Neural cell (in vitro differentiated cells): ENCODE data around the gene KLHL36. TPM values are rescaled to one million over a fixed set of nuclear protein-coding genes. Genes with fewer than 3 reads are reported as not detected.

Source experiments
- H2AFZ ChIP-seq: fragments of 200-600, 300-800 bp; sonication (generic), shearing (Covaris generic); 2 replicates; pipeline ENCODE4 v1.6.0; 2014; ENCODE audit warnings: low read depth, mild to moderate bottlenecking, antibody characterized with exemption, low read length, moderate library complexity
- H3F3A ChIP-seq: fragments of 200-600 bp; shearing (Covaris generic); 2 replicates; pipeline ENCODE4 v1.6.1; 2016; ENCODE audit warnings: mild to moderate bottlenecking, moderate library complexity, mixed read lengths, antibody characterized with exemption, low read length; ENCODE audit not compliant: insufficient read depth, poor library complexity, severe bottlenecking
- H3K27ac ChIP-seq: fragments of 200-600, 300-800 bp; sonication (generic), shearing (Covaris generic); 2 replicates; pipeline ENCODE4 v1.5.1; 2014; ENCODE audit warnings: mild to moderate bottlenecking, low read length, moderate library complexity
- H3K27me3 ChIP-seq: fragments of 300-800, 200-600 bp; sonication (generic), shearing (Covaris generic); 2 replicates; pipeline ENCODE4 v1.6.0; 2014; ENCODE audit warnings: mild to moderate bottlenecking, low read depth, low read length, moderate library complexity; ENCODE audit not compliant: insufficient read depth
- H3K36me3 ChIP-seq: fragments of 300-800, 200-600 bp; sonication (generic), shearing (Covaris generic); 2 replicates; pipeline ENCODE4 v1.5.1; 2014; ENCODE audit warnings: mild to moderate bottlenecking, antibody characterized with exemption, low read length, moderate library complexity; ENCODE audit not compliant: insufficient read depth
- H3K4me2 ChIP-seq: fragments of 300-800, 200-600 bp; sonication (generic), shearing (Covaris generic); 2 replicates; pipeline ENCODE4 v1.6.0; 2014; ENCODE audit warnings: mild to moderate bottlenecking, low read length
- H3K4me3 ChIP-seq: fragments of 300-800, 200-600 bp; sonication (generic), shearing (Covaris generic); 2 replicates; pipeline ENCODE4 v1.5.1; 2014; ENCODE audit warnings: mild to moderate bottlenecking, low read length, moderate library complexity
- H3K79me2 ChIP-seq: fragments of 200-600 bp; shearing (Covaris generic); replicated peaks from 2 replicates; pipeline ENCODE4 v1.6.0; 2014; ENCODE audit warnings: mild to moderate bottlenecking, low read length, moderate library complexity; ENCODE audit not compliant: insufficient read depth
- H3K9ac ChIP-seq: fragments of 300-800, 200-600 bp; sonication (generic), shearing (Covaris generic); 2 replicates; pipeline ENCODE4 v1.6.1; 2016; ENCODE audit warnings: mild to moderate bottlenecking, low read length, mixed read lengths
- H3K9me2 ChIP-seq: fragments of 200-600 bp; shearing (Covaris generic); 2 replicates; pipeline ENCODE4 v1.6.1; 2016; ENCODE audit warnings: mild to moderate bottlenecking, low read length, mixed read lengths; ENCODE audit not compliant: insufficient read depth
- H3K9me3 ChIP-seq: fragments of 200-600, 300-800 bp; sonication (generic), shearing (Covaris generic); 2 replicates; pipeline ENCODE4 v1.6.1; 2016; ENCODE audit warnings: mild to moderate bottlenecking, mixed run types, low read length, moderate library complexity, mixed read lengths
- H4K20me1 ChIP-seq: fragments of 200-600 bp; shearing (Covaris generic); 2 replicates; pipeline ENCODE4 v1.6.1; 2016; ENCODE audit warnings: mild to moderate bottlenecking, mixed run types; ENCODE audit not compliant: insufficient read depth
- EP300 ChIP-seq: fragments of 450-650 bp; conservative IDR thresholded peaks from 2 replicates; pipeline ENCODE4 v1.6.1; 2014; ENCODE audit warnings: antibody characterized with exemption, mild to moderate bottlenecking, moderate library complexity; ENCODE audit not compliant: poor library complexity, severe bottlenecking
- EZH2 ChIP-seq: fragments of 200-600, 300-800 bp; shearing (Covaris generic), sonication (generic); IDR thresholded peaks from 2 replicates; pipeline ENCODE4 v1.6.1; 2014; ENCODE audit warnings: antibody characterized with exemption, low read length, borderline replicate concordance, mild to moderate bottlenecking; ENCODE audit not compliant: insufficient read depth, poor library complexity, severe bottlenecking
- MXI1 ChIP-seq: fragments of 450-650 bp; conservative IDR thresholded peaks from 2 replicates; pipeline ENCODE4 v1.6.1; 2014; ENCODE audit warnings: antibody characterized with exemption, mild to moderate bottlenecking; ENCODE audit not compliant: poor library complexity, severe bottlenecking
- POLR2AphosphoS5 ChIP-seq: IDR thresholded peaks from 2 replicates; pipeline ENCODE4 v1.6.1; 2012
- RAD21 ChIP-seq: fragments of 450-650 bp; conservative IDR thresholded peaks from 2 replicates; pipeline ENCODE4 v1.6.1; 2014; ENCODE audit warnings: antibody characterized with exemption, mild to moderate bottlenecking, moderate library complexity
- SMC3 ChIP-seq: fragments of 450-650 bp; conservative IDR thresholded peaks from 2 replicates; pipeline ENCODE4 v1.6.1; 2014; ENCODE audit warnings: antibody characterized with exemption, mild to moderate bottlenecking, moderate library complexity; ENCODE audit not compliant: poor library complexity
- TAF1 ChIP-seq: IDR thresholded peaks from 2 replicates; pipeline ENCODE4 v1.6.1; 2012; ENCODE audit warnings: low read depth
- polyA plus RNA-seq: library from polyadenylated mRNA; depleted of rRNA; stranded (reverse); fragments of >200 nt; gene quantifications from 2 replicates; pipeline ENCODE4 v1.2.3, GENCODE V29; 2014
- TF ChIP-seq, protein P1 (sequence below): fragments of 450-650 bp; IDR thresholded peaks from 2 replicates; pipeline ENCODE4 v1.5.1; 2014; ENCODE audit warnings: antibody characterized with exemption, mild to moderate bottlenecking, moderate library complexity; ENCODE audit not compliant: poor library complexity, severe bottlenecking
- TF ChIP-seq, protein P2 (sequence below): IDR thresholded peaks from 2 replicates; pipeline ENCODE4 v1.6.1; 2012; ENCODE audit warnings: borderline replicate concordance

The KLHL36 gene
- polyA plus RNA-seq, 1 donor from 2014 or later = 43.8 TPM

DNA sequence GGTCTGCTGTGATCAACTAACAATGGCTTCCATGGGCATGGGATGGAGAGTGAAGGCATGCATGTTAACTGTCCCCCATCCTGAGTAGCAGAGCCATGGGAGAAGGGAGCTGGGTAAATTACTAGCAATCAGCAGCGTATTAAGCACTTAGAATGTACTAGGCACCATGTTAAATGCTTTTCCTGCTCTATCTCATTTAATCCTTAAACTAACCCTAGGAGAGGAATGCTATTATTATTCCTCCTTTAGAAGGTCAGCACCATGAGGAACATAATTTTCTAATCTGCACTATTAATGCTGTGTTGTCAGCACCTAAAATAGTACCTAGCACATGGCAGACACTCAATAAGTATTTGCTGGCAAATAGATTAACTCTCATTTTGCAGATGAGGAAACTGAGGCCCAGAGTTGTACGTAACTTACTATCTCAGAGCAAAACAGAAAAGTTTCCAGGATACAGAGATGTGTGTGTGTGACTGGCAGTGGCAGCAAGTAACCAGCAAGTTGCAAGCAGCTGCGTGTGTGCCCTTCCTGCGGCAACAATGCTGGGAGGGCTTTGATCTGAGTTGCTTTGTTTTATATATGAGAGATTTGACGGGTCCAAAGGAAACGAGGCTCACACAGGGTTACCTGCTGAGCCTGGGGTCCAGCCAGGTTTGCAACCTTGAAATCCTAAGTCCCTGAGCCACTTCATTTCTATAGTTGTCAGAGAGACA is 6.5 kb upstream of the KLHL36 start:
- no peaks in the 10 kb centered on the region for H4K20me1 ChIP-seq
- no peaks in the 10 kb centered on the region for H3K9me3 ChIP-seq
- no peak overlapping the region for H3K4me2 ChIP-seq
- no peak overlapping the region for H2AFZ ChIP-seq
- no peak overlapping the region for H3K9ac ChIP-seq
- no peaks in the 10 kb centered on the region for H3K79me2 ChIP-seq
- H3K9me2 ChIP-seq = no peaks in the 10 kb centered on the region
- TF ChIP-seq POLR2AphosphoS5 = no peak
- no peak for TF ChIP-seq EP300
- TF ChIP-seq TAF1 = no peak
- TF ChIP-seq, protein P1, sequence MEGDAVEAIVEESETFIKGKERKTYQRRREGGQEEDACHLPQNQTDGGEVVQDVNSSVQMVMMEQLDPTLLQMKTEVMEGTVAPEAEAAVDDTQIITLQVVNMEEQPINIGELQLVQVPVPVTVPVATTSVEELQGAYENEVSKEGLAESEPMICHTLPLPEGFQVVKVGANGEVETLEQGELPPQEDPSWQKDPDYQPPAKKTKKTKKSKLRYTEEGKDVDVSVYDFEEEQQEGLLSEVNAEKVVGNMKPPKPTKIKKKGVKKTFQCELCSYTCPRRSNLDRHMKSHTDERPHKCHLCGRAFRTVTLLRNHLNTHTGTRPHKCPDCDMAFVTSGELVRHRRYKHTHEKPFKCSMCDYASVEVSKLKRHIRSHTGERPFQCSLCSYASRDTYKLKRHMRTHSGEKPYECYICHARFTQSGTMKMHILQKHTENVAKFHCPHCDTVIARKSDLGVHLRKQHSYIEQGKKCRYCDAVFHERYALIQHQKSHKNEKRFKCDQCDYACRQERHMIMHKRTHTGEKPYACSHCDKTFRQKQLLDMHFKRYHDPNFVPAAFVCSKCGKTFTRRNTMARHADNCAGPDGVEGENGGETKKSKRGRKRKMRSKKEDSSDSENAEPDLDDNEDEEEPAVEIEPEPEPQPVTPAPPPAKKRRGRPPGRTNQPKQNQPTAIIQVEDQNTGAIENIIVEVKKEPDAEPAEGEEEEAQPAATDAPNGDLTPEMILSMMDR = no peak
- no peak for TF ChIP-seq SMC3
- TF ChIP-seq, protein P2, sequence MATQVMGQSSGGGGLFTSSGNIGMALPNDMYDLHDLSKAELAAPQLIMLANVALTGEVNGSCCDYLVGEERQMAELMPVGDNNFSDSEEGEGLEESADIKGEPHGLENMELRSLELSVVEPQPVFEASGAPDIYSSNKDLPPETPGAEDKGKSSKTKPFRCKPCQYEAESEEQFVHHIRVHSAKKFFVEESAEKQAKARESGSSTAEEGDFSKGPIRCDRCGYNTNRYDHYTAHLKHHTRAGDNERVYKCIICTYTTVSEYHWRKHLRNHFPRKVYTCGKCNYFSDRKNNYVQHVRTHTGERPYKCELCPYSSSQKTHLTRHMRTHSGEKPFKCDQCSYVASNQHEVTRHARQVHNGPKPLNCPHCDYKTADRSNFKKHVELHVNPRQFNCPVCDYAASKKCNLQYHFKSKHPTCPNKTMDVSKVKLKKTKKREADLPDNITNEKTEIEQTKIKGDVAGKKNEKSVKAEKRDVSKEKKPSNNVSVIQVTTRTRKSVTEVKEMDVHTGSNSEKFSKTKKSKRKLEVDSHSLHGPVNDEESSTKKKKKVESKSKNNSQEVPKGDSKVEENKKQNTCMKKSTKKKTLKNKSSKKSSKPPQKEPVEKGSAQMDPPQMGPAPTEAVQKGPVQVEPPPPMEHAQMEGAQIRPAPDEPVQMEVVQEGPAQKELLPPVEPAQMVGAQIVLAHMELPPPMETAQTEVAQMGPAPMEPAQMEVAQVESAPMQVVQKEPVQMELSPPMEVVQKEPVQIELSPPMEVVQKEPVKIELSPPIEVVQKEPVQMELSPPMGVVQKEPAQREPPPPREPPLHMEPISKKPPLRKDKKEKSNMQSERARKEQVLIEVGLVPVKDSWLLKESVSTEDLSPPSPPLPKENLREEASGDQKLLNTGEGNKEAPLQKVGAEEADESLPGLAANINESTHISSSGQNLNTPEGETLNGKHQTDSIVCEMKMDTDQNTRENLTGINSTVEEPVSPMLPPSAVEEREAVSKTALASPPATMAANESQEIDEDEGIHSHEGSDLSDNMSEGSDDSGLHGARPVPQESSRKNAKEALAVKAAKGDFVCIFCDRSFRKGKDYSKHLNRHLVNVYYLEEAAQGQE = no peak
- no peak for TF ChIP-seq MXI1
- no peak for TF ChIP-seq RAD21
- no peak for TF ChIP-seq EZH2
- H3F3A ChIP-seq = no peaks in the 10 kb centered on the region
- H3K27ac ChIP-seq = no peak overlapping the region
- H3K4me3 ChIP-seq = no peak overlapping the region
- no peaks in the 10 kb centered on the region for H3K27me3 ChIP-seq
- H3K36me3 ChIP-seq = no peaks in the 10 kb centered on the region

DNA sequence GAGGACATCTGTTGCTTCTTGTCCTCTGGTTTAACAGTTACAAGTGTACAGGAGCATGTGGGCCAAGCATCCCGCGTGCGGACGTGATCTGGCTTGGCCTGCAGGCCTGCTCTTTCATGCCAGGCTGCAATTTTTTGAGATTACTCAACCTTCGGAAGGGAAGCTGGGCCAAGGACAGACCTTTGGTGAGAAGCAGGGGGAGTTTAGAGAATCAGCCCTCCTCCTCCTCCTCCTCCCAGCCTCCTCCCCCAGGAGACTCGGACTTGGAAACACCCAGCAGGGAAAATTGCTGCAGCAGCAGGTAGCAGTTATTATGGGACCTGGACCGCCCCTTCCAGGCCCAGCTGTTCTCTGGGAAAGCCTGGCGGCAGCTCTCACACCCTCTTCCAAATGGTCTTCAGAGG is 5.1 kb upstream of the KLHL36 start:
- Histone ChIP-seq H3K4me2 (no peak overlapping the region), H3K79me2 (no peaks in the 10 kb centered on the region), H3K36me3 (no peaks in the 10 kb centered on the region), H3K4me3 (no peak overlapping the region), H2AFZ (no peak overlapping the region), H3K9ac (no peak overlapping the region), H3K9me3 (no peaks in the 10 kb centered on the region), H3F3A (no peaks in the 10 kb centered on the region), H3K9me2 (no peaks in the 10 kb centered on the region), H3K27me3 (no peaks in the 10 kb centered on the region), H3K27ac (no peak overlapping the region), H4K20me1 (no peaks in the 10 kb centered on the region)
- no peak for TF ChIP-seq MXI1
- no peak for TF ChIP-seq RAD21
- no peak for TF ChIP-seq EZH2
- TF ChIP-seq, protein P2 = no peak
- TF ChIP-seq SMC3 = no peak
